Heart left ventricle (tissue), 13 donors: Measurements from ENCODE around the gene RNF144B.

Experiments
- CTCF ChIP-seq, 12 donors: fragments of 200-600 bp; sonication (generic) in 4 of 12; IDR thresholded peaks; one replicate each; pipeline versions ENCODE4 v1.5.0 to v1.8.0; 2018 to 2022; ENCODE audit warnings: antibody characterized with exemption in 12 of 12, mild to moderate bottlenecking in 5 of 12
- POLR2A ChIP-seq, 2 donors: fragments of 450-650 bp; IDR thresholded peaks; one replicate each; pipeline ENCODE4 v1.6.1; 2017; ENCODE audit warnings: antibody characterized with exemption in 2 of 2, mild to moderate bottlenecking in 2 of 2, moderate library complexity in 2 of 2
- donor health status: ischemic (EF 13 %, LVEDD 7.1; RV severe dilation, severe dysfunction).
- donor health status: DM: no; HTN: yes; CAD: no.
- donor health status: DM: no; HTN: no; CAD: no.
- donor health status: ischemic (EF 25% LVEDD 6.9; RV normal size, moderate dysfunction).
- donor health status: ischemic (EF 25% LVEDD 5.7; RV mildly dilated, moderate dysfunction).
- donor health status: ischemic (EF 35%, LVEDD 5.7; RV mildly dilated, moderate dysfunction).
- donor health status: nonischemic (EF 11% LVEDD 7.7; RV severe dilation, severe dysfunction).
- donor health status: DM: yes; HTN: yes; CAD: no.
- donor health status: PGD.
- donor health status: ischemic (EF 29% LVEDD 5.4; RV normal size, mild dysfunction).
- donor health status: nonischemic (EF 23%, LVEDD 6.1; RV moderate dilation, normal function).

GRCh38 chr6:18343741-18344140, 43.4 kb upstream of the RNF144B start:
- no peak for TF ChIP-seq CTCF (IDR thresholded peaks at IDR 0.05)
- TF ChIP-seq POLR2A (IDR thresholded peaks at IDR 0.05), result no peak
